CD4-positive, alpha-beta T cell (primary cell): ENCODE results near the gene ZNF765. TPM values are rescaled to one million over a fixed set of nuclear protein-coding genes. Genes with fewer than 3 reads are reported as not detected.
"Not testable (repeated sequence)": the region's sequence is repeated elsewhere in the genome, so short reads cannot be mapped to it uniquely, and the experiment has no call there.

ENCODE experiments used
- ATAC-seq: fragments of 200-7000 bp; cut with Tn5 transposase; one replicate; pipeline ENCODE4 v1.10.0; 2022; ENCODE audit warnings: mild to moderate bottlenecking; ENCODE audit not compliant: poor library complexity
- CTCF ChIA-PET: fragments of 350-600 bp; sonication (Branson Sonifier 250); formaldehyde crosslinking; loops from one replicate; lab custom pipeline; 2021; ENCODE audit warnings: antibody characterized with exemption, inconsistent platforms; lab: Charles Lee
- POLR2A ChIA-PET: fragments of 350-600 bp; sonication (Branson Sonifier 250); formaldehyde crosslinking; loops from one replicate; lab custom pipeline; 2021; ENCODE audit warnings: antibody characterized with exemption, inconsistent platforms; lab: Charles Lee
- DNase-seq, 14 experiments: peaks; one replicate each; pipeline ENCODE4 v3.0.0-alpha.2; 2013 to 2020; ENCODE audit warnings: mixed read lengths in 2 of 14
- H3K27ac ChIP-seq, 2 donors: one replicate each; pipeline versions ENCODE4 v1.5.1 to v1.7.0; 2013; ENCODE audit warnings: low read length in 2 of 2, low read depth in 1 of 2, mild to moderate bottlenecking in 1 of 2
- H3K27me3 ChIP-seq, 2 experiments: 1 replicate in 1 of 2; 2 replicates in 1 of 2; pipeline versions ENCODE4 v1.6.1 to v1.7.0; 2013; ENCODE audit warnings: low read length in 2 of 2, control low read depth in 1 of 2, mild to moderate bottlenecking in 1 of 2, moderate library complexity in 1 of 2; ENCODE audit not compliant: insufficient read depth in 2 of 2, control insufficient read depth in 1 of 2
- H3K36me3 ChIP-seq: one replicate; pipeline ENCODE4 v1.6.1; 2013; ENCODE audit warnings: low read length, control low read depth; ENCODE audit not compliant: insufficient read depth
- H3K4me1 ChIP-seq: one replicate; pipeline ENCODE4 v1.6.1; 2013; ENCODE audit warnings: low read length, control low read depth; ENCODE audit not compliant: insufficient read depth
- H3K4me3 ChIP-seq: one replicate; pipeline ENCODE4 v1.5.1; 2013; ENCODE audit warnings: mild to moderate bottlenecking, low read length, moderate library complexity
- H3K9me3 ChIP-seq, 2 experiments: 1 replicate in 1 of 2; 2 replicates in 1 of 2; pipeline versions ENCODE4 v1.6.1 to v1.7.0; 2013; ENCODE audit warnings: low read length in 2 of 2, mild to moderate bottlenecking in 2 of 2, control low read depth in 1 of 2, moderate library complexity in 1 of 2; ENCODE audit not compliant: control insufficient read depth in 1 of 2, insufficient read depth in 1 of 2
- H3K27ac Mint-ChIP-seq: one replicate; pipeline ENCODE4 v1.8.0; 2020; ENCODE audit warnings: mixed read lengths
- H3K27me3 Mint-ChIP-seq: one replicate; pipeline ENCODE4 v1.8.0; 2021; ENCODE audit warnings: mixed read lengths
- H3K36me3 Mint-ChIP-seq: one replicate; pipeline ENCODE4 v1.8.0; 2021; ENCODE audit warnings: low read depth, mixed read lengths
- H3K4me1 Mint-ChIP-seq: one replicate; pipeline ENCODE4 v1.8.0; 2021; ENCODE audit warnings: low read depth, mixed read lengths
- H3K4me3 Mint-ChIP-seq: one replicate; pipeline ENCODE4 v1.8.0; 2020; ENCODE audit warnings: mild to moderate bottlenecking, mixed read lengths
- H3K9me3 Mint-ChIP-seq: one replicate; pipeline ENCODE4 v1.8.0; 2020; ENCODE audit warnings: mixed read lengths
- intact Hi-C, 2 experiments: fragments of 100-400 bp; cut with DNase I in 1 of 2; cut with micrococcal nuclease in 1 of 2; formaldehyde crosslinking; loops; one replicate each; pipeline versions ENCODE4 v1.15.1 to v1.9.0; 2023 to 2025; cut with DNase I, micrococcal nuclease
- total RNA-seq, 174 experiments: library from RNA in 2 of 174; stranded (reverse) in 2 of 174; gene quantifications; one replicate each; pipeline ENCODE4 v1.2.3 and lab custom pipeline; 2021 to 2026
- TF ChIP-seq, protein P1 (sequence below): fragments of 200-600 bp; IDR thresholded peaks from one replicate; pipeline ENCODE4 v1.8.0; 2022; ENCODE audit warnings: antibody characterized with exemption, mild to moderate bottlenecking

The ZNF765 gene
- total RNA-seq, 2 experiments from 2014 or later: 6.7 to 9.0 TPM

DNA sequence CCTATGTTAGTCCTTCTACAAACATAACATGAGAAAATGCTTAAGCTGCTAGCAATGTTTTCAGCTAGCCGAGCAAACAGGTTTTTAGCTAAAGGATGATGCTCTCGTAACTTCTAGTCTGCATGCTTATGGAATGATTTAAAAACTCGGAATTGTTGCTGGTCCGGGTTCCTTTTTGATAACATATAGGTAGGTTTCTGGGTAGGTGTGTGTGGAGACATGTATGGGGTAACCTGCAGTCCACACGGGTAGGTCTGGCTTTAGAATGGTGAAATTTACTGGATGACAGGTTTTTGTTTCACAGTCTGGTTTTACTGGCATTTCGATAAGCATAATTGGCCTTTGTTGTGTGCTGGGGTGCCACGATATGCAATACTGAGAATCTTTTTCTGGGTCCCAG lies 77.0 kb downstream of the ZNF765 start:
- Histone ChIP-seq H3K36me3 (peaks cover 9% of the 10 kb centered on the region), H3K4me1 (peaks cover 10% of the 10 kb centered on the region), H3K4me3 (no peak overlapping the region), H3K9me3 (peaks cover 26 to 48% of the 10 kb centered on the region in 2 experiments), H3K27ac (no peak overlapping the region), H3K27me3 (no peaks in the 10 kb centered on the region)
- H3K4me3 Mint-ChIP-seq: no peak overlapping the region
- POLR2A ChIA-PET: no interaction called here
- CTCF ChIA-PET: no interaction called here
- H3K27ac Mint-ChIP-seq: no peak overlapping the region
- H3K4me1 Mint-ChIP-seq: peaks cover 30% of the 10 kb centered on the region
- peaks cover 8% of the 10 kb centered on the region for H3K9me3 Mint-ChIP-seq
- peaks cover 96% of the 10 kb centered on the region for H3K36me3 Mint-ChIP-seq
- H3K27me3 Mint-ChIP-seq: no peaks in the 10 kb centered on the region
- TF ChIP-seq, protein P1, sequence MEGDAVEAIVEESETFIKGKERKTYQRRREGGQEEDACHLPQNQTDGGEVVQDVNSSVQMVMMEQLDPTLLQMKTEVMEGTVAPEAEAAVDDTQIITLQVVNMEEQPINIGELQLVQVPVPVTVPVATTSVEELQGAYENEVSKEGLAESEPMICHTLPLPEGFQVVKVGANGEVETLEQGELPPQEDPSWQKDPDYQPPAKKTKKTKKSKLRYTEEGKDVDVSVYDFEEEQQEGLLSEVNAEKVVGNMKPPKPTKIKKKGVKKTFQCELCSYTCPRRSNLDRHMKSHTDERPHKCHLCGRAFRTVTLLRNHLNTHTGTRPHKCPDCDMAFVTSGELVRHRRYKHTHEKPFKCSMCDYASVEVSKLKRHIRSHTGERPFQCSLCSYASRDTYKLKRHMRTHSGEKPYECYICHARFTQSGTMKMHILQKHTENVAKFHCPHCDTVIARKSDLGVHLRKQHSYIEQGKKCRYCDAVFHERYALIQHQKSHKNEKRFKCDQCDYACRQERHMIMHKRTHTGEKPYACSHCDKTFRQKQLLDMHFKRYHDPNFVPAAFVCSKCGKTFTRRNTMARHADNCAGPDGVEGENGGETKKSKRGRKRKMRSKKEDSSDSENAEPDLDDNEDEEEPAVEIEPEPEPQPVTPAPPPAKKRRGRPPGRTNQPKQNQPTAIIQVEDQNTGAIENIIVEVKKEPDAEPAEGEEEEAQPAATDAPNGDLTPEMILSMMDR: no peak
- no peak for ATAC-seq
- intact Hi-C loops: no loop called here
- no peak for DNase-seq

DNA sequence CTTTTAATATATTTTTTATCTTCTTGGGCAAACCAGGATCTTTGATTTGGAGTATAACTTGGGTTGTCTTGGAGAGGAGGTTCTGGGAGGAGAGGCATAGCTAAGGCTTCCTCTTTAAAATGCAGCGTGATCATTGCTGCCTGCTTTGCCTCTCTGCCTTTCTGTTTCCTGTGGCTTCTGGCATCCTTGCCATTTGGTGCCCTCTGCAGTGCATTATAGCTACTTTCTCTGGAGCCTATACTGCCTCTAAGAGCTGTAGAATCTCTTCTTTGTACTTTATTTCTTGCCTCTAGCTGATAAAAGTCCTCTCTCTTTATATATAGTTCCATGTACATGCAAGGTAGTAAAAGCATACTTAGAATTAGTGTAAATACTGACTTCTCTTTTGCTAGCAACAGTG lies 79.9 kb downstream of the ZNF765 start:
- H3K4me3 ChIP-seq, H3K27ac ChIP-seq, H3K4me1 Mint-ChIP-seq, H3K27ac Mint-ChIP-seq, H3K4me1 ChIP-seq, POLR2A ChIA-PET, H3K27me3 ChIP-seq, ATAC-seq, intact Hi-C loops, H3K27me3 Mint-ChIP-seq, H3K4me3 Mint-ChIP-seq, H3K9me3 Mint-ChIP-seq: not testable (repeated sequence)
- DNase-seq: peak in 1 of 14 experiments; percentile 23
- H3K36me3 Mint-ChIP-seq: peaks cover 100% of the 10 kb centered on the region
- CTCF ChIA-PET: interaction anchor here (1.2 kb wide), 1 partner anchor 279 kb away, joined by 3 read pairs; no protein-coding TSS in a partner anchor
- H3K36me3 ChIP-seq: peaks cover 19% of the 10 kb centered on the region
- peaks cover 51 to 72% of the 10 kb centered on the region in 2 experiments for H3K9me3 ChIP-seq

DNA sequence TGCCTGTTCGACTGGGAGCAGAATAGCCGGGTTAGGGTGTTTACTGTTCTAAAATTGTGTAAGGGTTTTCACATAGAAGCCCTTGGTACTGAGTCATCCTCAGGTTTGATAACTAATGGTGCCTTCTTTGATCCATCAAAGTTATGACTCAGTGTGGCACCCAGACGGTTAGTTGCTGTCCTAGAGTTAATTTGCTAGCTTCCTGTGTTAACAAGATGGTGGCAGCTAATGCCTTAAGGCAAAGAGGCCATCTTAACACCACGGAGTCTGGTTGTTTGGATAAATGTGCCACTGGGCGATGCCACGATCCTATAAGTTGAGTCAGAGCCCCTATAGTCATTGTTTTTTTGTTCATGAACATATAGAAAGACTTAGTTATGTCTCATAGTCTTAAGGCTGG lies 80.5 kb downstream of the ZNF765 start:
- H3K9me3 ChIP-seq: peaks cover 55 to 79% of the 10 kb centered on the region in 2 experiments
- CTCF ChIA-PET: not testable (repeated sequence)

More for the DNA sequence above, 80.5 kb downstream of the ZNF765 start:
- intact Hi-C loops, H3K4me1 Mint-ChIP-seq, POLR2A ChIA-PET, H3K27me3 Mint-ChIP-seq, H3K27ac Mint-ChIP-seq, ATAC-seq, H3K9me3 Mint-ChIP-seq, DNase-seq, H3K27me3 ChIP-seq, H3K4me3 Mint-ChIP-seq, H3K4me3 ChIP-seq, H3K4me1 ChIP-seq, H3K27ac ChIP-seq: not testable (repeated sequence)
- H3K36me3 ChIP-seq: peaks cover 19% of the 10 kb centered on the region
- H3K36me3 Mint-ChIP-seq: peaks cover 100% of the 10 kb centered on the region

Other genes with a start within 250 kb of the ZNF765 start
- 1 to 10 TPM; 3.8 to 3.9 TPM for gene ZNF347, start 236.1 kb upstream of the ZNF765 start, total RNA-seq
- gene ZNF665, start 201.8 kb upstream of the ZNF765 start, total RNA-seq: 1 to 10 TPM; 2.1 to 3.2 TPM
- 1 to 10 TPM; 5.2 to 6.4 TPM for gene ZNF677, start 140.3 kb upstream of the ZNF765 start, total RNA-seq
- not detected for gene VN1R2, start 136.9 kb upstream of the ZNF765 start, total RNA-seq
- gene VN1R4, start 127.4 kb upstream of the ZNF765 start, total RNA-seq: not detected
- 1 to 10 TPM; 7.5 to 8.0 TPM for gene ZNF845, start 61.4 kb upstream of the ZNF765 start, total RNA-seq
- gene ZNF525, start 29.4 kb upstream of the ZNF765 start, total RNA-seq: 10 to 100 TPM; 13.5 to 16.3 TPM
- gene ZNF761, start 36.8 kb downstream of the ZNF765 start, total RNA-seq: 1 to 10 TPM; 4.5 to 5.6 TPM
- 1 to 10 TPM; 2.0 to 2.7 TPM for gene ZNF813, start 72.6 kb downstream of the ZNF765 start, total RNA-seq
- gene ZNF331, start 143.0 kb downstream of the ZNF765 start, total RNA-seq: 100 to 1,000 TPM; 428 to 437 TPM
- not detected for gene DPRX, start 236.8 kb downstream of the ZNF765 start, total RNA-seq